DOHH2 (cell line): ENCODE results near the gene KLHDC4.

ENCODE experiments used
- H3F3A ChIP-seq: fragments of 200-600 bp; sonication (generic), shearing (Covaris generic); 2 replicates; pipeline ENCODE4 v1.6.0; 2016; ENCODE audit warnings: antibody characterized with exemption, mild to moderate bottlenecking; ENCODE audit not compliant: control insufficient read depth, insufficient read depth
- H3K27ac ChIP-seq: fragments of 200-600 bp; sonication (generic); 2 replicates; pipeline ENCODE4 v1.5.1; 2014; ENCODE audit warnings: low read depth, mild to moderate bottlenecking, low read length, moderate library complexity
- H3K27me3 ChIP-seq: fragments of 200-600 bp; sonication (generic); 2 replicates; pipeline ENCODE4 v1.6.1; 2014; ENCODE audit warnings: mild to moderate bottlenecking, low read length, mixed read lengths; ENCODE audit not compliant: control insufficient read depth
- H3K36me3 ChIP-seq: fragments of 200-600 bp; sonication (generic); 2 replicates; pipeline ENCODE4 v1.6.1; 2014; ENCODE audit warnings: mild to moderate bottlenecking, low read length, moderate library complexity, mixed read lengths; ENCODE audit not compliant: control insufficient read depth
- H3K4me1 ChIP-seq: fragments of 200-600 bp; sonication (generic); 2 replicates; pipeline ENCODE4 v1.6.1; 2014; ENCODE audit warnings: mild to moderate bottlenecking, low read length, mixed read lengths; ENCODE audit not compliant: control insufficient read depth
- H3K4me2 ChIP-seq: fragments of 200-600 bp; sonication (generic); 2 replicates; pipeline ENCODE4 v1.6.0; 2014; ENCODE audit warnings: mild to moderate bottlenecking, low read length, moderate library complexity
- H3K4me3 ChIP-seq: fragments of 200-600 bp; sonication (generic); 2 replicates; pipeline ENCODE4 v1.5.1; 2014; ENCODE audit warnings: mild to moderate bottlenecking, low read length, mixed read lengths
- H3K79me2 ChIP-seq: fragments of 200-600 bp; sonication (generic); 2 replicates; pipeline ENCODE4 v1.6.1; 2014; ENCODE audit warnings: mild to moderate bottlenecking, low read length, mixed read lengths; ENCODE audit not compliant: control insufficient read depth
- H3K9me2 ChIP-seq: fragments of 200-600 bp; sonication (generic); replicated peaks from 2 replicates; pipeline ENCODE4 v1.6.1; 2014; ENCODE audit warnings: mild to moderate bottlenecking, low read length, mixed read lengths; ENCODE audit not compliant: control insufficient read depth
- H3K9me3 ChIP-seq: fragments of 200-600 bp; sonication (generic); 2 replicates; pipeline ENCODE4 v1.6.1; 2014; ENCODE audit warnings: antibody characterized with exemption, low read length, mixed read lengths; ENCODE audit not compliant: control insufficient read depth, insufficient read depth
- H4K20me1 ChIP-seq: fragments of 200-600 bp; sonication (generic); 2 replicates; pipeline ENCODE4 v1.6.0; 2014; ENCODE audit warnings: low read depth, mild to moderate bottlenecking, antibody characterized with exemption, low read length, moderate library complexity; ENCODE audit not compliant: control insufficient read depth, insufficient read depth
- CTCF ChIP-seq: fragments of 200-600 bp; sonication (generic); IDR thresholded peaks from one replicate; pipeline ENCODE4 v1.5.1; 2014; ENCODE audit warnings: antibody characterized with exemption, mild to moderate bottlenecking, low read depth, low read length; ENCODE audit not compliant: poor library complexity, severe bottlenecking
- EZH2phosphoT487 ChIP-seq: fragments of 200-600 bp; sonication (generic); IDR thresholded peaks from 2 replicates; pipeline ENCODE4 v1.6.1; 2017; ENCODE audit warnings: borderline replicate concordance, mild to moderate bottlenecking, antibody characterized with exemption, low read length, moderate library complexity, mixed read lengths

KLHDC4 gene

DNA sequence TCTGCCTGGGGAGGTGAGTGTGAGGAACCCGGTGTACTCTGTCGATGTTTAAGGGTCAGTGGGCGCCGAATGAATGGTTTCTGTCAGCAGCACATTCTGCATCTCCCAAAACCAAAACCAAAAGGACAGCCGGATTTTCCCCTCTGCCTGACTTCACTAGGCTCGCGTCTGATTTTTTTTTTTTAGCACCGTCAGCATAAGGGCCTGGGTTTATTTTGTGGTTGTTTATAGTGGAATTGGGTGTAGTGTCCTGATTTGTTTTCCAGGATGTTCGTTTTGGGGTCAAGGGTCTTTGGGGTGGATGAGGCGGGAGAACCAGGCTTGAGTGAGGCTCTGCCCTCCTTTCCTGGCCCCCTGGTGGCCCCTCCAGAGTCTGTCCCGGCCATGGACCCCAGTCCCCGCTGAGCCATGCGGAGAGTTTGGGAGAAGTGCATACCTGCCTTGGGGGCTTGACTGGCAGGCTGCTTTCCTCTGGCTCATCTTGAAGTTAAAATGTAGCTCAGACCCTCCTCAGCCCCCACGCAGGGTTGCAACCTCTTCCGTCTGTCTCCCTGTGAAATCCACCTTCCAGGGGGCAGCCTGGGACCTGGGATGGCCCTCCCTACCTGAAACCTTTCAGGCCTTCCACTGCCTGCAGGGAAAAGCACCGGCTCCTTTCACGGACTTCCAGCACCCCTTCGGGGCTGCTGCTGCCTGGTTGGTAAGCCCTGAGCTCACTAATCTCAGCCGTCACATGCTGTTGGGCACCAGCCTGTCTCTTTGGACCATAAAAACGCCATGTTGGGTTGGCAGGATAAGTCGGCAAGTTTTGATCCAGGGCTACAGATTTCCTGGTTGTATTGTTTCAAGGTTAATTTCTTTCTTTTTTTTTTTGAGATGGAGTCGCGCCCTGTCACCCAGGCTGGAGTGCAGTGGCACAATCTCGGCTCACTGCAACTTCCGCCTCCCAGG lies 103.3 kb downstream of the KLHDC4 start:
- H3K36me3 ChIP-seq = no peaks in the 10 kb centered on the region
- H3K27me3 ChIP-seq = peaks cover 13% of the 10 kb centered on the region
- H3F3A ChIP-seq = no peaks in the 10 kb centered on the region
- peaks cover 10% of the 10 kb centered on the region for H3K4me1 ChIP-seq
- peak overlapping the region; percentile 19; the same call in 1 of the 2 replicates for H3K4me2 ChIP-seq
- H3K27ac ChIP-seq = no peak overlapping the region
- TF ChIP-seq EZH2phosphoT487 (no peak), CTCF (no peak)
- H3K9me3 ChIP-seq = no peaks in the 10 kb centered on the region
- H3K4me3 ChIP-seq = no peak overlapping the region
- no peaks in the 10 kb centered on the region for H3K79me2 ChIP-seq
- H3K9me2 ChIP-seq = no peaks in the 10 kb centered on the region
- no peaks in the 10 kb centered on the region for H4K20me1 ChIP-seq

GRCh38 chr16:87661561-87661960 lies 104.2 kb downstream of the KLHDC4 start:
- Histone ChIP-seq H3F3A (no peaks in the 10 kb centered on the region), H3K4me1 (peaks cover 10% of the 10 kb centered on the region), H3K27ac (no peak overlapping the region), H4K20me1 (no peaks in the 10 kb centered on the region), H3K27me3 (peaks cover 13% of the 10 kb centered on the region), H3K9me3 (no peaks in the 10 kb centered on the region), H3K9me2 (no peaks in the 10 kb centered on the region), H3K4me2 (peak overlapping the region; percentile 19; the same call in 1 of the 2 replicates), H3K79me2 (no peaks in the 10 kb centered on the region), H3K4me3 (no peak overlapping the region), H3K36me3 (no peaks in the 10 kb centered on the region)
- TF ChIP-seq CTCF = peak; percentile 37
- no peak for TF ChIP-seq EZH2phosphoT487

DNA sequence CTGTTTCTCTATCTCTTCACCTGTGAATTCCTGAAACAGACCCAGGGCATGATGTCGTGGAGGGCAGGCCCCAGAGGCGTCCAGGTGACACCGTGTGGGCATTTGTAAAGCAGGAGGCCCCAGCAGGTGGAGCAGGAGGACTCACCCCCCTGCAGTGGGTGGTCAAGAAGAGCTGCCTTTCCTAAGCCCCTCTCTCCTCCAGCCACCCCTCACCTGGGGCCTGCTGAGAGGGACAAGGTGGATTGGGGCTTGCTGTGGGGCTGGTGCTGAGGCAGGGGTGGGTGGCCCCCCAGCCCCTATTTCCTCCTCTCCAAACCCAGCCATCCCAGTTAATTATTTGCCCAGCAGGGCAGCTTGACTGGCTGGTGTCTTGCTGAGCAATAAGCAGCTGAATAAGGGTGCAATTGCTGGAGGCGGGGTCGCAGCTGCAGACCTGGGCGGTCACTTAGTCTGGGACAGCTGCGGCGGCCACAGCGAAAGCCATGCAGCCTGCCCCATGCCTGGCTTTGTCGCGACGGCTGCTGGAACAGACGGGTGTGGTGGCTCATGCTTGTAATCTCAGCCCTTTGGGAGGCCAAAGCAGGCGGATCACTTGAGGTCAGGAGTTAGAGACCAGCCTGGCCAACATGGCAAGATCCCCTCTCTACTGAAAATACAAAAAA lies 107.1 kb downstream of the KLHDC4 start:
- no peak overlapping the region for H3K4me3 ChIP-seq
- no peaks in the 10 kb centered on the region for H3K79me2 ChIP-seq
- peaks cover 13% of the 10 kb centered on the region for H3K27me3 ChIP-seq
- no peak for TF ChIP-seq CTCF
- TF ChIP-seq EZH2phosphoT487 = no peak
- no peak overlapping the region for H3K4me2 ChIP-seq
- H3F3A ChIP-seq = no peaks in the 10 kb centered on the region
- no peaks in the 10 kb centered on the region for H3K9me2 ChIP-seq
- H3K9me3 ChIP-seq = no peaks in the 10 kb centered on the region
- H4K20me1 ChIP-seq = no peaks in the 10 kb centered on the region
- H3K4me1 ChIP-seq = peaks cover 10% of the 10 kb centered on the region
- H3K36me3 ChIP-seq = no peaks in the 10 kb centered on the region
- H3K27ac ChIP-seq = no peak overlapping the region
